Endothelial cell of umbilical vein (primary cell): Measurements from ENCODE around the gene SPECC1L. TPM values are rescaled to one million over a fixed set of nuclear protein-coding genes. Genes with fewer than 3 reads are reported as not detected.
"Not testable (repeated sequence)": the region's sequence is repeated elsewhere in the genome, so short reads cannot be mapped to it uniquely, and the experiment has no call there.

Source experiments
- BruUV-seq: library from RNA; stranded (reverse); fragments of 400-500 nt; replicated peaks from 2 replicates; lab custom pipeline; 2021; lab: Mats Ljungman, UMichigan
- CTCF ChIA-PET: fragments of 300-600, 350-600 bp; sonication (Branson Sonifier 250); formaldehyde crosslinking; loops from one replicate; lab custom pipeline; 2021; ENCODE audit warnings: antibody characterized with exemption, inconsistent platforms; lab: Charles Lee
- POLR2A ChIA-PET: fragments of 300-600, 350-600 bp; sonication (Branson Sonifier 250); formaldehyde crosslinking; loops from one replicate; lab custom pipeline; 2021; ENCODE audit warnings: antibody characterized with exemption, inconsistent platforms; lab: Charles Lee
- DNase-seq: peaks from one replicate; pipeline ENCODE4 v3.0.0-alpha.2; 2011; ENCODE audit warnings: low read depth, low spot score
- FAIRE-seq: peaks from 2 replicates; lab custom pipeline; 2011; peaks lifted over from hg19 to GRCh38; lab: Jason Lieb, UNC
- H2AFZ ChIP-seq: 2 replicates; pipeline ENCODE4 v1.6.0; 2012; ENCODE audit warnings: low read depth, low read length, control low read depth, inconsistent platforms
- H3K27ac ChIP-seq: 2 replicates; pipeline ENCODE4 v1.5.1; 2011; ENCODE audit warnings: low read depth, mild to moderate bottlenecking, control low read depth, low read length, moderate library complexity; ENCODE audit not compliant: insufficient read depth
- H3K27me3 ChIP-seq, 2 experiments: 2 replicates each; pipeline versions ENCODE4 v1.6.0 to v1.6.1; 2011; ENCODE audit warnings: low read length in 2 of 2, mixed read lengths in 1 of 2; ENCODE audit not compliant: control insufficient read depth in 2 of 2, insufficient read depth in 2 of 2
- H3K36me3 ChIP-seq, 2 experiments: 2 replicates in 1 of 2; 3 replicates in 1 of 2; pipeline ENCODE4 v1.5.1; 2011; ENCODE audit warnings: low read length in 2 of 2, mild to moderate bottlenecking in 1 of 2, moderate library complexity in 1 of 2; ENCODE audit not compliant: control insufficient read depth in 2 of 2, insufficient read depth in 2 of 2; ENCODE audit errors: extremely low read depth in 1 of 2
- H3K4me1 ChIP-seq: 3 replicates; pipeline ENCODE4 v1.5.1; 2011; ENCODE audit warnings: mild to moderate bottlenecking, low read length; ENCODE audit not compliant: control insufficient read depth, insufficient read depth; ENCODE audit errors: extremely low read depth
- H3K4me2 ChIP-seq: 2 replicates; pipeline ENCODE4 v1.6.1; 2011; ENCODE audit warnings: low read length, control low read depth, mixed read lengths; ENCODE audit not compliant: insufficient read depth
- H3K4me3 ChIP-seq, 3 experiments: fragments of 200-600 bp in 1 of 3; sonication (generic), shearing (Covaris generic) in 1 of 3; replicated peaks in 1 of 3; 2 replicates each; pipeline ENCODE4 v1.5.1; 2011 to 2016; ENCODE audit warnings: control low read depth in 3 of 3, low read length in 3 of 3, mild to moderate bottlenecking in 2 of 3, inconsistent platforms in 1 of 3, low read depth in 1 of 3, moderate library complexity in 1 of 3; ENCODE audit not compliant: insufficient read depth in 1 of 3
- H3K79me2 ChIP-seq: 2 replicates; pipeline ENCODE4 v1.6.0; 2012; ENCODE audit warnings: low read length, inconsistent platforms; ENCODE audit not compliant: control insufficient read depth, insufficient read depth
- H3K9ac ChIP-seq: replicated peaks from 2 replicates; pipeline ENCODE3; 2011; ENCODE audit warnings: low read length, control low read depth; ENCODE audit not compliant: insufficient read depth; ENCODE audit errors: extremely low read depth
- H3K9me1 ChIP-seq: replicated peaks from 3 replicates; pipeline ENCODE4 v1.6.0; 2011; ENCODE audit warnings: mild to moderate bottlenecking, low read length; ENCODE audit not compliant: control insufficient read depth, insufficient read depth; ENCODE audit errors: extremely low read depth
- H3K9me3 ChIP-seq: replicated peaks from 2 replicates; pipeline ENCODE4 v1.5.1; 2012; ENCODE audit warnings: low read length, inconsistent platforms; ENCODE audit not compliant: control insufficient read depth, insufficient read depth
- H4K20me1 ChIP-seq: replicated peaks from 2 replicates; pipeline ENCODE3; 2011; ENCODE audit warnings: mild to moderate bottlenecking, low read length; ENCODE audit not compliant: control insufficient read depth, insufficient read depth; ENCODE audit errors: extremely low read depth
- EZH2 ChIP-seq: IDR thresholded peaks from 2 replicates; pipeline ENCODE4 v1.6.1; 2012; ENCODE audit warnings: borderline replicate concordance, low read depth, mild to moderate bottlenecking, moderate library complexity, low read length, inconsistent platforms; ENCODE audit not compliant: severe bottlenecking
- JUN ChIP-seq: IDR thresholded peaks from 2 replicates; pipeline ENCODE4 v1.6.1; 2011; ENCODE audit warnings: borderline replicate concordance, low read depth; ENCODE audit not compliant: insufficient read length, insufficient read depth
- MAX ChIP-seq: IDR thresholded peaks from 2 replicates; pipeline ENCODE4 v1.6.1; 2011; ENCODE audit not compliant: insufficient read depth, insufficient read length
- MYC ChIP-seq: IDR thresholded peaks from one replicate; pipeline ENCODE4 v1.6.1; 2011; ENCODE audit warnings: mild to moderate bottlenecking, low read depth, low read length
- POLR2A ChIP-seq: IDR thresholded peaks from 2 replicates; pipeline ENCODE4 v1.6.1; 2012; ENCODE audit warnings: low read depth, mild to moderate bottlenecking, control low read depth, low read length
- POLR2AphosphoS5 ChIP-seq: IDR thresholded peaks from 2 replicates; pipeline ENCODE4 v1.6.1; 2012; ENCODE audit warnings: low read depth, mild to moderate bottlenecking, control low read depth, low read length, moderate library complexity; ENCODE audit not compliant: insufficient read depth
- dilution Hi-C: fragments of 300-500 bp; cut with MboI; formaldehyde crosslinking; loops from one replicate; pipeline ENCODE4 v1.15.0; 2019; ENCODE audit warnings: low sequenced_read_pairs; ENCODE audit not compliant: extremely low pct_ligation_motif_present
- intact Hi-C: fragments of 100-400 bp; cut with micrococcal nuclease; formaldehyde crosslinking; loops from one replicate; pipeline ENCODE4 v1.10.0; 2022
- polyA plus RNA-seq, 4 experiments: library from polyadenylated mRNA; depleted of rRNA in 3 of 4; stranded (reverse) in 3 of 4; unstranded in 1 of 4; fragments of >200 nt; gene quantifications; 2 replicates each; pipeline versions ENCODE4 v1.2.1 to v1.2.3, GENCODE V29; 2011 to 2012; ENCODE audit warnings: missing spikeins in 1 of 4
- total RNA-seq: library from RNA; stranded (reverse); gene quantifications from 2 replicates; pipeline ENCODE4 v1.2.3, GENCODE V29; 2021

SPECC1L gene
- total and polyA plus RNA-seq, 2 donors (not counting 3 experiments of a cell fraction or from before 2014, with no cell fraction given), result 22.8 to 79.3 TPM

GRCh38 chr22:24291515-24292201 is 21.0 kb downstream of the SPECC1L start:
- Histone ChIP-seq H3K4me3 (no peak overlapping the region), H3K9me3 (no peaks in the 10 kb centered on the region), H3K27ac (no peak overlapping the region), H3K9me1 (no peaks in the 10 kb centered on the region), H3K27me3 (no peaks in the 10 kb centered on the region), H3K4me1 (peaks cover 23% of the 10 kb centered on the region), H2AFZ (no peak overlapping the region), H3K36me3 (no peaks in the 10 kb centered on the region), H4K20me1 (peaks cover 8% of the 10 kb centered on the region), H3K9ac (no peak overlapping the region), H3K79me2 (peaks cover 59% of the 10 kb centered on the region), H3K4me2 (no peak overlapping the region)
- DNase-seq (no peak), FAIRE-seq (no peak)
- no peak for TF ChIP-seq EZH2
- no peak for TF ChIP-seq POLR2A
- TF ChIP-seq MAX, result no peak
- TF ChIP-seq POLR2AphosphoS5, result no peak
- no peak for TF ChIP-seq JUN
- TF ChIP-seq MYC, result no peak
- BruUV-seq, result no TSS peak
- CTCF ChIA-PET, result no interaction called here
- dilution Hi-C loops, result no loop called here
- intact Hi-C loops, result no loop called here
- POLR2A ChIA-PET, result no interaction called here

GRCh38 chr22:24292202-24292830 is 21.7 kb downstream of the SPECC1L start:
- H3K36me3 ChIP-seq, BruUV-seq, H3K27me3 ChIP-seq, H3K9me3 ChIP-seq, H3K9me1 ChIP-seq, H4K20me1 ChIP-seq, POLR2A ChIA-PET, H3K27ac ChIP-seq, H3K4me2 ChIP-seq, CTCF ChIA-PET, H3K4me3 ChIP-seq, H3K9ac ChIP-seq, FAIRE-seq, intact Hi-C loops, dilution Hi-C loops, DNase-seq, H2AFZ ChIP-seq: not testable (repeated sequence)
- Histone ChIP-seq H3K4me1 (peaks cover 23% of the 10 kb centered on the region), H3K79me2 (peaks cover 56% of the 10 kb centered on the region)

GRCh38 chr22:24294913-24295312 is 24.3 kb downstream of the SPECC1L start:
- peaks cover 51% of the 10 kb centered on the region for H3K79me2 ChIP-seq
- FAIRE-seq, CTCF ChIA-PET: not testable (repeated sequence)

More at GRCh38 chr22:24294913-24295312, 24.3 kb downstream of the SPECC1L start:
- BruUV-seq, H3K27me3 ChIP-seq, H3K4me3 ChIP-seq, H3K9me1 ChIP-seq, H3K9me3 ChIP-seq, H3K9ac ChIP-seq, H3K36me3 ChIP-seq, H3K27ac ChIP-seq, H4K20me1 ChIP-seq, H3K4me1 ChIP-seq, intact Hi-C loops, H2AFZ ChIP-seq, POLR2A ChIA-PET, DNase-seq, H3K4me2 ChIP-seq, dilution Hi-C loops: not testable (repeated sequence)
